Activated T-helper 1 cell treated with anti-CD3 and anti-CD28 coated beads, Interleukin-12 subunit alpha, Interleukin-12 subunit beta, Interleukin-2, Interleukin-4 antibody, amounts not matched to agents 30 ng/mL and 10 ng/mL and 1 ng/mL, durations not matched to agents 14 hours and 24 hours and 36 hours (primary cell): ENCODE measurements around the gene PXMP4. TPM values are rescaled to one million over a fixed set of nuclear protein-coding genes. Genes with fewer than 3 reads are reported as not detected.

Experiments
- DNase-seq: peaks from one replicate; pipeline ENCODE4 v3.0.0; 2021; ENCODE audit warnings: low spot score
- H3K27ac Mint-ChIP-seq: one replicate; pipeline ENCODE4 v1.8.0; 2021; ENCODE audit warnings: mild to moderate bottlenecking, mixed read lengths
- H3K27me3 Mint-ChIP-seq: one replicate; pipeline ENCODE4 v1.8.0; 2022; ENCODE audit warnings: mild to moderate bottlenecking, moderate library complexity, mixed read lengths; ENCODE audit not compliant: insufficient read depth
- H3K36me3 Mint-ChIP-seq: one replicate; pipeline ENCODE4 v1.8.0; 2021; ENCODE audit warnings: low read depth, mixed read lengths
- H3K4me1 Mint-ChIP-seq: one replicate; pipeline ENCODE4 v1.8.0; 2021; ENCODE audit warnings: low read depth, mixed read lengths
- H3K4me3 Mint-ChIP-seq: one replicate; pipeline ENCODE4 v1.8.0; 2021; ENCODE audit warnings: mild to moderate bottlenecking, moderate library complexity, mixed read lengths
- H3K9me3 Mint-ChIP-seq: one replicate; pipeline ENCODE4 v1.8.0; 2021; ENCODE audit warnings: mixed read lengths
- intact Hi-C: fragments of 100-400 bp; cut with micrococcal nuclease; formaldehyde crosslinking; loops from one replicate; pipeline ENCODE4 v1.15.1; 2024
- total RNA-seq: library from RNA; stranded (reverse); gene quantifications from 2 replicates; pipeline ENCODE4 v1.2.3, GENCODE V29; 2022

Gene PXMP4
- total RNA-seq, 1 donor from 2014 or later = 7.3 TPM

- Mint-ChIP-seq H3K36me3 (no peaks in the 10 kb centered on the region), H3K27ac (no peak overlapping the region), H3K4me1 (peaks cover 17% of the 10 kb centered on the region), H3K4me3 (no peak overlapping the region), H3K27me3 (no peaks in the 10 kb centered on the region), H3K9me3 (no peaks in the 10 kb centered on the region)
- no peak for DNase-seq
- intact Hi-C loops = no loop called here
These were observed 8.4 kb upstream of the PXMP4 start for GRCh38 chr20:33728463-33728862.

GRCh38 chr20:33727806-33728205, 7.7 kb upstream of the PXMP4 start:
- no peaks in the 10 kb centered on the region for H3K36me3 Mint-ChIP-seq
- intact Hi-C loops = no loop called here
- H3K4me1 Mint-ChIP-seq = peaks cover 14% of the 10 kb centered on the region
- no peak overlapping the region for H3K4me3 Mint-ChIP-seq
- no peaks in the 10 kb centered on the region for H3K9me3 Mint-ChIP-seq
- H3K27ac Mint-ChIP-seq = no peak overlapping the region
- DNase-seq = no peak
- H3K27me3 Mint-ChIP-seq = no peaks in the 10 kb centered on the region

- Mint-ChIP-seq H3K27me3 (no peaks in the 10 kb centered on the region), H3K9me3 (no peaks in the 10 kb centered on the region), H3K27ac (no peak overlapping the region), H3K4me1 (peaks cover 10% of the 10 kb centered on the region), H3K36me3 (no peaks in the 10 kb centered on the region), H3K4me3 (no peak overlapping the region)
- intact Hi-C loops = no loop called here
- DNase-seq = no peak
These were observed 7.0 kb upstream of the PXMP4 start for GRCh38 chr20:33727115-33727479.

- DNase-seq = no peak
- Mint-ChIP-seq H3K27me3 (no peaks in the 10 kb centered on the region), H3K36me3 (no peaks in the 10 kb centered on the region), H3K4me1 (peaks cover under 1% of the 10 kb centered on the region), H3K9me3 (no peaks in the 10 kb centered on the region), H3K27ac (no peak overlapping the region), H3K4me3 (no peak overlapping the region)
- intact Hi-C loops = no loop called here
These were observed 5.6 kb upstream of the PXMP4 start for GRCh38 chr20:33725607-33726264.

- Mint-ChIP-seq H3K4me1 (peaks cover 6% of the 10 kb centered on the region), H3K9me3 (peaks cover 3% of the 10 kb centered on the region), H3K27ac (no peak overlapping the region), H3K36me3 (peaks cover 1% of the 10 kb centered on the region), H3K27me3 (no peaks in the 10 kb centered on the region), H3K4me3 (no peak overlapping the region)
- intact Hi-C loops = loop anchor here (5.0 kb wide), 1 partner anchor 268 kb away; the partner anchor contains the start of gene RALY
- no peak for DNase-seq
These were observed 4.5 kb upstream of the PXMP4 start for GRCh38 chr20:33724439-33725094.

GRCh38 chr20:33721391-33722140, 1.5 kb upstream of the PXMP4 start:
- Mint-ChIP-seq H3K27me3 (no peaks in the 10 kb centered on the region), H3K27ac (no peak overlapping the region), H3K36me3 (peaks cover 4% of the 10 kb centered on the region), H3K4me3 (peak overlapping the region; percentile 17), H3K9me3 (peaks cover 3% of the 10 kb centered on the region), H3K4me1 (peaks cover 22% of the 10 kb centered on the region)
- intact Hi-C loops = loop anchor here (2.0 to 5.0 kb wide), 2 partner anchors 231 to 271 kb away; partner anchors contain the start of genes CBFA2T2 and RALY
- DNase-seq = no peak

- Mint-ChIP-seq H3K9me3 (peaks cover 3% of the 10 kb centered on the region), H3K27ac (peak overlapping the region; percentile 93), H3K4me3 (peak overlapping the region; percentile 85), H3K36me3 (peaks cover 7% of the 10 kb centered on the region), H3K27me3 (no peaks in the 10 kb centered on the region), H3K4me1 (peaks cover 30% of the 10 kb centered on the region)
- intact Hi-C loops = no loop called here
- no peak for DNase-seq
These were observed 677 bp downstream of the PXMP4 start for GRCh38 chr20:33719277-33719988.

GRCh38 chr20:33716498-33716897, 3.6 kb downstream of the PXMP4 start:
- no peak for DNase-seq
- intact Hi-C loops = no loop called here
- H3K27me3 Mint-ChIP-seq = no peaks in the 10 kb centered on the region
- no peak overlapping the region for H3K4me3 Mint-ChIP-seq
- H3K4me1 Mint-ChIP-seq = peaks cover 31% of the 10 kb centered on the region
- peaks cover 3% of the 10 kb centered on the region for H3K9me3 Mint-ChIP-seq
- H3K27ac Mint-ChIP-seq = no peak overlapping the region
- H3K36me3 Mint-ChIP-seq = peaks cover 14% of the 10 kb centered on the region

- Mint-ChIP-seq H3K4me3 (no peak overlapping the region), H3K9me3 (no peaks in the 10 kb centered on the region), H3K27me3 (no peaks in the 10 kb centered on the region), H3K4me1 (peaks cover 44% of the 10 kb centered on the region), H3K27ac (no peak overlapping the region), H3K36me3 (peaks cover 22% of the 10 kb centered on the region)
- intact Hi-C loops = no loop called here
- DNase-seq = no peak
These were observed 6.2 kb downstream of the PXMP4 start for GRCh38 chr20:33713865-33714367.

GRCh38 chr20:33711446-33711738, 8.7 kb downstream of the PXMP4 start:
- DNase-seq = no peak
- Mint-ChIP-seq H3K27me3 (no peaks in the 10 kb centered on the region), H3K4me1 (peaks cover 34% of the 10 kb centered on the region), H3K9me3 (no peaks in the 10 kb centered on the region), H3K4me3 (no peak overlapping the region), H3K36me3 (peaks cover 20% of the 10 kb centered on the region), H3K27ac (no peak overlapping the region)
- intact Hi-C loops = no loop called here

GRCh38 chr20:33710681-33711445, 9.2 kb downstream of the PXMP4 start:
- Mint-ChIP-seq H3K27ac (no peak overlapping the region), H3K36me3 (peaks cover 17% of the 10 kb centered on the region), H3K4me3 (no peak overlapping the region)

GRCh38 chr20:33709905-33710541, 10.1 kb downstream of the PXMP4 start:
- H3K27ac Mint-ChIP-seq = peak overlapping the region; percentile 48
- no peak for DNase-seq
- H3K27me3 Mint-ChIP-seq = no peaks in the 10 kb centered on the region
- peaks cover 17% of the 10 kb centered on the region for H3K36me3 Mint-ChIP-seq
- H3K4me1 Mint-ChIP-seq = peaks cover 28% of the 10 kb centered on the region
- intact Hi-C loops = loop anchor here (1.0 kb wide), 2 partner anchors 10 to 24 kb away; partner anchors contain the start of genes E2F1 and PXMP4
- H3K4me3 Mint-ChIP-seq = no peak overlapping the region
- H3K9me3 Mint-ChIP-seq = no peaks in the 10 kb centered on the region

More at GRCh38 chr20:33710681-33711445, 9.2 kb downstream of the PXMP4 start:
- no peaks in the 10 kb centered on the region for H3K9me3 Mint-ChIP-seq
- H3K27me3 Mint-ChIP-seq = no peaks in the 10 kb centered on the region
- DNase-seq = no peak
- intact Hi-C loops = no loop called here
- H3K4me1 Mint-ChIP-seq = peaks cover 28% of the 10 kb centered on the region
